GM12878 (cell line): ENCODE measurements around the gene POU6F2. TPM values are rescaled to one million over a fixed set of nuclear protein-coding genes. Genes with fewer than 3 reads are reported as not detected.

ENCODE experiments used
- ATAC-seq: fragments of 200-7000 bp; cut with Tn5 transposase; 3 replicates; pipeline ENCODE4 v1.9.1; 2020; ENCODE audit warnings: mild to moderate bottlenecking, moderate library complexity
- BruUV-seq: library from RNA; stranded (reverse); fragments of 400-500 nt; replicated peaks from 2 replicates; lab custom pipeline; 2021; lab: Mats Ljungman, UMichigan
- CTCF ChIA-PET: fragments of 300-600 bp; sonication (Branson Sonifier 250); formaldehyde crosslinking; extraction: SDS; loops from one replicate; lab custom pipeline; 2021; ENCODE audit warnings: inconsistent platforms; lab: Yijun Ruan, JAX
- POLR2A ChIA-PET: fragments of 350-600 bp; formaldehyde crosslinking; extraction: SDS; loops from one replicate; lab custom pipeline; 2021; ENCODE audit warnings: inconsistent platforms; lab: Charles Lee
- RAD21 ChIA-PET: fragments of 300-600 bp; sonication (Branson Sonifier 250); formaldehyde crosslinking; loops from one replicate; lab custom pipeline; 2023; ENCODE audit warnings: antibody characterized with exemption; ENCODE audit not compliant: unreplicated experiment; lab: Charles Lee
- SMC1A ChIA-PET: fragments of 300-600 bp; sonication (Branson Sonifier 250); formaldehyde crosslinking; loops from one replicate; lab custom pipeline; 2023; ENCODE audit not compliant: unreplicated experiment, uncharacterized antibody; lab: Charles Lee
- DNase-seq: peaks from one replicate; pipeline ENCODE4 v3.0.0-alpha.2; 2011; ENCODE audit warnings: low read depth, low spot score
- FAIRE-seq: peaks from 3 replicates; lab custom pipeline; 2011; peaks lifted over from hg19 to GRCh38; lab: Jason Lieb, UNC
- H2AFZ ChIP-seq: 2 replicates; pipeline ENCODE4 v1.6.0; 2011; ENCODE audit warnings: low read depth, low read length, control low read depth; ENCODE audit not compliant: control insufficient read depth
- H3K27ac ChIP-seq: 2 replicates; pipeline ENCODE4 v1.5.1; 2011; ENCODE audit warnings: control low read depth; ENCODE audit not compliant: control insufficient read depth, insufficient read depth
- H3K27me3 ChIP-seq, 2 experiments: replicated peaks in 1 of 2; 2 replicates each; pipeline versions ENCODE4 v1.6.0 to v1.6.1; 2011; ENCODE audit warnings: low read length in 1 of 2; ENCODE audit not compliant: control insufficient read depth in 2 of 2, insufficient read depth in 2 of 2
- H3K36me3 ChIP-seq, 2 experiments: 2 replicates each; pipeline ENCODE4 v1.5.1; 2011; ENCODE audit warnings: low read length in 1 of 2; ENCODE audit not compliant: control insufficient read depth in 2 of 2, insufficient read depth in 2 of 2
- H3K4me1 ChIP-seq: 2 replicates; pipeline ENCODE4 v1.6.1; 2011; ENCODE audit warnings: mild to moderate bottlenecking, low read length, moderate library complexity, mixed read lengths; ENCODE audit not compliant: control insufficient read depth, insufficient read depth
- H3K4me2 ChIP-seq: 2 replicates; pipeline ENCODE4 v1.6.0; 2011; ENCODE audit warnings: control low read depth; ENCODE audit not compliant: control insufficient read depth, insufficient read depth
- H3K4me3 ChIP-seq: fragments of 200-600 bp; sonication (generic); 2 replicates; pipeline ENCODE4 v1.5.1; 2016
- H3K79me2 ChIP-seq: 2 replicates; pipeline ENCODE4 v1.6.0; 2011; ENCODE audit warnings: low read length; ENCODE audit not compliant: control insufficient read depth, insufficient read depth
- H3K9ac ChIP-seq: 2 replicates; pipeline ENCODE4 v1.8.0; 2011; ENCODE audit warnings: low read length, control low read depth, mixed read lengths; ENCODE audit not compliant: control insufficient read depth, insufficient read depth
- H3K9me3 ChIP-seq: replicated peaks from 3 replicates; pipeline ENCODE4 v1.5.1; 2011; ENCODE audit warnings: mild to moderate bottlenecking, low read length; ENCODE audit not compliant: control insufficient read depth, insufficient read depth
- H4K20me1 ChIP-seq: 2 replicates; pipeline ENCODE4 v1.6.0; 2011; ENCODE audit not compliant: control insufficient read depth, insufficient read depth
- BMI1 ChIP-seq: fragments of 450-650 bp; IDR thresholded peaks from 2 replicates; pipeline ENCODE4 v1.6.1; 2016; ENCODE audit warnings: mild to moderate bottlenecking, moderate library complexity, borderline replicate concordance
- BRCA1 ChIP-seq: IDR thresholded peaks from 2 replicates; pipeline ENCODE4 v1.6.1; 2011; ENCODE audit warnings: low read depth, low read length, improper control_type of control experiment
- CTCF ChIP-seq, 3 experiments: IDR thresholded peaks in 2 of 3; conservative IDR thresholded peaks in 1 of 3; 2 replicates each; pipeline ENCODE4 v1.5.1; 2011; ENCODE audit warnings: low read depth in 3 of 3, low read length in 3 of 3, mild to moderate bottlenecking in 3 of 3, control low read depth in 2 of 3, moderate library complexity in 2 of 3, inconsistent platforms in 1 of 3, mixed read lengths in 1 of 3; ENCODE audit not compliant: control insufficient read depth in 2 of 3, insufficient read depth in 1 of 3; ENCODE audit errors: extremely low read depth in 1 of 3
- FOXK2 ChIP-seq: fragments of 450-650 bp; IDR thresholded peaks from 2 replicates; pipeline ENCODE4 v1.6.1; 2017; ENCODE audit warnings: mild to moderate bottlenecking, moderate library complexity
- GABPA ChIP-seq: IDR thresholded peaks from 2 replicates; pipeline ENCODE4 v1.6.1; 2014; ENCODE audit warnings: antibody characterized with exemption, low read depth, mild to moderate bottlenecking, inconsistent platforms
- HCFC1 ChIP-seq: fragments of 150-350 bp; IDR thresholded peaks from 2 replicates; pipeline ENCODE4 v1.6.1; 2014; ENCODE audit warnings: low read length
- NFYA ChIP-seq: IDR thresholded peaks from 2 replicates; pipeline ENCODE4 v1.6.1; 2011; ENCODE audit warnings: low read depth, mild to moderate bottlenecking, low read length, improper control_type of control experiment, borderline replicate concordance
- NKRF ChIP-seq: fragments of 450-650 bp; conservative IDR thresholded peaks from 2 replicates; pipeline ENCODE4 v1.6.1; 2017; ENCODE audit warnings: mild to moderate bottlenecking, moderate library complexity
- NR2F1 ChIP-seq: fragments of 450-650 bp; conservative IDR thresholded peaks from 2 replicates; pipeline ENCODE4 v1.6.1; 2017; ENCODE audit warnings: mild to moderate bottlenecking
- RAD21 ChIP-seq: IDR thresholded peaks from 2 replicates; pipeline ENCODE4 v1.6.1; 2011; ENCODE audit warnings: mild to moderate bottlenecking, low read depth, low read length, moderate library complexity; ENCODE audit not compliant: insufficient read depth
- RB1 ChIP-seq: fragments of 450-650 bp; formaldehyde crosslinking; IDR thresholded peaks from 2 replicates; pipeline ENCODE4 v1.6.1; 2017; ENCODE audit warnings: mild to moderate bottlenecking, borderline replicate concordance
- SIX5 ChIP-seq: IDR thresholded peaks from 2 replicates; pipeline ENCODE4 v1.6.1; 2011; ENCODE audit warnings: mild to moderate bottlenecking, low read depth, low read length, moderate library complexity; ENCODE audit not compliant: severe bottlenecking
- TAF1 ChIP-seq: IDR thresholded peaks from 2 replicates; pipeline ENCODE4 v1.6.1; 2011; ENCODE audit warnings: mild to moderate bottlenecking, low read depth, low read length, borderline replicate concordance
- WRNIP1 ChIP-seq: IDR thresholded peaks from 2 replicates; pipeline ENCODE4 v1.6.1; 2011; ENCODE audit warnings: low read depth, low read length, improper control_type of control experiment, borderline replicate concordance
- ZNF217 ChIP-seq: fragments of 450-650 bp; IDR thresholded peaks from 2 replicates; pipeline ENCODE4 v1.6.1; 2017; ENCODE audit warnings: antibody characterized with exemption, mild to moderate bottlenecking
- ZNF622 ChIP-seq: fragments of 450-650 bp; IDR thresholded peaks from 2 replicates; pipeline ENCODE4 v1.6.1; 2017; ENCODE audit warnings: mild to moderate bottlenecking, inconsistent platforms
- ZNF687 ChIP-seq: fragments of 450-650 bp; IDR thresholded peaks from 2 replicates; pipeline ENCODE4 v1.6.1; 2017; ENCODE audit warnings: mild to moderate bottlenecking, moderate library complexity
- ZSCAN29 ChIP-seq: fragments of 450-650 bp; IDR thresholded peaks from 2 replicates; pipeline ENCODE4 v1.6.1; 2017; ENCODE audit warnings: mild to moderate bottlenecking, moderate library complexity
- WGBS: methylation state at CpG from one replicate; pipeline ENCODE4 v1.1.6; 2016; ENCODE audit warnings: low lambda C conversion rate; ENCODE audit not compliant: insufficient replicate concordance, insufficient coverage; ENCODE audit errors: missing lambda C conversion rate; 5-methylcytosine and 5-hydroxymethylcytosine counted together
- in situ Hi-C: fragments of 300-500 bp; cut with MboI; formaldehyde crosslinking; loops from 9 replicates; pipeline ENCODE4 v1.14.3; 2018; ENCODE audit warnings: mixed read lengths
- intact Hi-C: fragments of 100-400 bp; cut with micrococcal nuclease; formaldehyde crosslinking; loops from one replicate; pipeline ENCODE4 v1.14.2; 2022; ENCODE audit not compliant: unreplicated experiment
- polyA plus RNA-seq, 11 experiments: library from polyadenylated mRNA; depleted of rRNA in 4 of 11; unstranded in 6 of 11; stranded (reverse) in 5 of 11; fragments of >200 nt; fragmentation: Nextera tagmentation in 4 of 11; fragmentation: Illumina TruSeq in 1 of 11; extraction: Ambion mirVana in 4 of 11; extraction: Trizol in 1 of 11; gene quantifications; 1 replicate in 1 of 11; 2 replicates in 10 of 11; pipeline versions ENCODE4 v1.2.1 to v1.2.3, GENCODE V29; 2011 to 2016; ENCODE audit warnings: inconsistent platforms in 2 of 11, missing spikeins in 2 of 11, low read depth in 1 of 11
- total RNA-seq, 4 experiments: library from RNA; depleted of rRNA in 3 of 4; stranded (reverse); fragments of >200 nt in 3 of 4; fragmentation: Illumina TruSeq in 1 of 4; extraction: Trizol in 1 of 4; gene quantifications; 2 replicates each; pipeline versions ENCODE4 v1.2.1 to v1.2.3, GENCODE V29; 2013 to 2021

Gene POU6F2
- total and polyA plus RNA-seq, 10 of the 15 experiments (the other 5 are each of a cell fraction or from before 2014, with no cell fraction given) = 0.10 TPM; not detected in 9

- Histone ChIP-seq H3K4me2 (no peak overlapping the region), H2AFZ (no peak overlapping the region), H3K4me1 (no peaks in the 10 kb centered on the region), H3K27ac (no peak overlapping the region), H3K9ac (no peak overlapping the region), H3K4me3 (no peak overlapping the region), H3K36me3 (no peaks in the 10 kb centered on the region), H3K9me3 (no peaks in the 10 kb centered on the region), H3K79me2 (no peaks in the 10 kb centered on the region), H3K27me3 (peaks cover 0 to 6% of the 10 kb centered on the region in 2 experiments; a peak in 1 of 4 replicates), H4K20me1 (no peaks in the 10 kb centered on the region)
- BruUV-seq = no TSS peak
- FAIRE-seq = no peak
- ChIA-PET SMC1A (interaction anchor here (1.5 kb wide), 1 partner anchor 11 kb away, joined by 3 read pairs; no protein-coding TSS in a partner anchor), CTCF (no interaction called here), RAD21 (no interaction called here), POLR2A (no interaction called here)
- DNase-seq = no peak
- WGBS = 15% methylated on average over 3 of the region's 3 CpGs
- intact Hi-C loops = no loop called here
- in situ Hi-C loops = no loop called here
- no peak for ATAC-seq
- TF ChIP-seq ZSCAN29 = no peak
- no peak for TF ChIP-seq NR2F1
- no peak for TF ChIP-seq RB1
- TF ChIP-seq NKRF = no peak
- no peak for TF ChIP-seq ZNF217
- TF ChIP-seq HCFC1 = no peak
- TF ChIP-seq WRNIP1 = no peak
- no peak for TF ChIP-seq ZNF622
- no peak for TF ChIP-seq TAF1
- TF ChIP-seq BMI1 = no peak
- TF ChIP-seq GABPA = no peak
- no peak for TF ChIP-seq CTCF (IDR thresholded peaks at IDR 0.05 in 2 of 3, conservative IDR thresholded peaks at IDR 0.05 in 1 of 3; ENCODE audit: control insufficient read depth in 2 of 3, extremely low read depth in 1 of 3, insufficient read depth in 1 of 3, low read depth in 3 of 3, low read length in 3 of 3)
- no peak for TF ChIP-seq SIX5
- TF ChIP-seq NFYA = no peak
- no peak for TF ChIP-seq BRCA1
- TF ChIP-seq ZNF687 = no peak
- TF ChIP-seq RAD21 = no peak
- TF ChIP-seq FOXK2 = no peak
These were observed 36.9 kb upstream of the POU6F2 start for GRCh38 chr7:38940774-38941173.
